ENCODE measurements around the gene GABPB2.

The GABPB2 gene

GRCh38 chr1:151098126-151098525 is 27.6 kb downstream of the GABPB2 start:
- no peak overlapping the region for H3K4me2 ChIP-seq (ENCODE audit: low read depth, low read length, poor library complexity, severe bottlenecking)
- H3K36me3 ChIP-seq (ENCODE audit: low read length) = 0 out of 2 replicates have a peak, but pooled peaks cover 2% of the 10 kb centered on the region
- no peak overlapping the region for H2AFZ ChIP-seq (ENCODE audit: low read depth, low read length, severe bottlenecking)
- H3K9me2 ChIP-seq (replicated peaks; ENCODE audit: insufficient read depth, low read length) = no peaks in the 10 kb centered on the region
- no peaks in the 10 kb centered on the region for H4K20me1 ChIP-seq (ENCODE audit: low read depth, low read length)
- peaks cover 3% of the 10 kb centered on the region; the same call in 1 of the 2 replicates for H3F3A ChIP-seq (ENCODE audit: insufficient read depth)
- no peaks in the 10 kb centered on the region for H3K79me2 ChIP-seq (ENCODE audit: insufficient read depth, low read length)
- H3K4me3 ChIP-seq (ENCODE audit: insufficient read depth, low read length, poor library complexity, severe bottlenecking) = no peak overlapping the region
- no peak for TF ChIP-seq CTCF (IDR thresholded peaks at IDR 0.05; ENCODE audit: insufficient read depth, low read length, poor library complexity, severe bottlenecking)
- no peak for TF ChIP-seq EZH2phosphoT487 (conservative IDR thresholded peaks at IDR 0.05; ENCODE audit: low read length)
- no peak overlapping the region for H3K9ac ChIP-seq (ENCODE audit: low read length)
- H3K27ac ChIP-seq (ENCODE audit: low read depth, low read length) = no peak overlapping the region
- no peaks in the 10 kb centered on the region for H3K9me3 ChIP-seq (ENCODE audit: insufficient read depth, low read length)
- H3K27me3 ChIP-seq (ENCODE audit: low read length) = no peaks in the 10 kb centered on the region

GRCh38 chr1:151104630-151105029 is 34.1 kb downstream of the GABPB2 start:
- no peaks in the 10 kb centered on the region for H3K9me2 ChIP-seq (replicated peaks; ENCODE audit: insufficient read depth, low read length)

GRCh38 chr1:151106894-151107293 is 36.3 kb downstream of the GABPB2 start:
- H4K20me1 ChIP-seq (ENCODE audit: low read depth, low read length) = no peaks in the 10 kb centered on the region
- no peaks in the 10 kb centered on the region for H3F3A ChIP-seq (ENCODE audit: insufficient read depth)
- no peak overlapping the region for H2AFZ ChIP-seq (ENCODE audit: low read depth, low read length, severe bottlenecking)
- no peaks in the 10 kb centered on the region for H3K36me3 ChIP-seq (ENCODE audit: low read length)
- no peaks in the 10 kb centered on the region for H3K79me2 ChIP-seq (ENCODE audit: insufficient read depth, low read length)
- TF ChIP-seq EZH2phosphoT487 (conservative IDR thresholded peaks at IDR 0.05; ENCODE audit: low read length) (no peak), CTCF (IDR thresholded peaks at IDR 0.05; ENCODE audit: insufficient read depth, low read length, poor library complexity, severe bottlenecking) (no peak)
- no peak overlapping the region for H3K27ac ChIP-seq (ENCODE audit: low read depth, low read length)
- H3K4me3 ChIP-seq (ENCODE audit: insufficient read depth, low read length, poor library complexity, severe bottlenecking) = no peak overlapping the region
- no peak overlapping the region for H3K9ac ChIP-seq (ENCODE audit: low read length)
- H3K4me2 ChIP-seq (ENCODE audit: low read depth, low read length, poor library complexity, severe bottlenecking) = no peak overlapping the region
- H3K9me3 ChIP-seq (ENCODE audit: insufficient read depth, low read length) = no peaks in the 10 kb centered on the region
- no peaks in the 10 kb centered on the region for H3K27me3 ChIP-seq (ENCODE audit: low read length)
- H3K9me2 ChIP-seq (replicated peaks; ENCODE audit: insufficient read depth, low read length) = no peaks in the 10 kb centered on the region

More at GRCh38 chr1:151104630-151105029, 34.1 kb downstream of the GABPB2 start:
- H2AFZ ChIP-seq (ENCODE audit: low read depth, low read length, severe bottlenecking) = no peak overlapping the region
- H3K36me3 ChIP-seq (ENCODE audit: low read length) = 0 out of 2 replicates have a peak, but pooled peaks cover under 1% of the 10 kb centered on the region
- peaks cover under 1% of the 10 kb centered on the region; the same call in 1 of the 2 replicates for H3F3A ChIP-seq (ENCODE audit: insufficient read depth)
- H3K27me3 ChIP-seq (ENCODE audit: low read length) = no peaks in the 10 kb centered on the region
- no peaks in the 10 kb centered on the region for H3K79me2 ChIP-seq (ENCODE audit: insufficient read depth, low read length)
- no peaks in the 10 kb centered on the region for H4K20me1 ChIP-seq (ENCODE audit: low read depth, low read length)
- no peak overlapping the region for H3K9ac ChIP-seq (ENCODE audit: low read length)
- H3K9me3 ChIP-seq (ENCODE audit: insufficient read depth, low read length) = no peaks in the 10 kb centered on the region
- H3K4me3 ChIP-seq (ENCODE audit: insufficient read depth, low read length, poor library complexity, severe bottlenecking) = no peak overlapping the region
- no peak overlapping the region for H3K27ac ChIP-seq (ENCODE audit: low read depth, low read length)
- TF ChIP-seq CTCF (IDR thresholded peaks at IDR 0.05; ENCODE audit: insufficient read depth, low read length, poor library complexity, severe bottlenecking) (no peak), EZH2phosphoT487 (conservative IDR thresholded peaks at IDR 0.05; ENCODE audit: low read length) (no peak)
- H3K4me2 ChIP-seq (ENCODE audit: low read depth, low read length, poor library complexity, severe bottlenecking) = no peak overlapping the region
